Ishikawa (cell line): ENCODE measurements around the gene GRIA4.

Source experiments
- CEBPB ChIP-seq: IDR thresholded peaks from 2 replicates; pipeline ENCODE4 v1.6.1; 2012
- CREB1 ChIP-seq: IDR thresholded peaks from 2 replicates; pipeline ENCODE4 v1.6.1; 2012; ENCODE audit warnings: low read depth
- EGR1 ChIP-seq: IDR thresholded peaks from 2 replicates; pipeline ENCODE4 v1.6.1; 2012
- EP300 ChIP-seq: IDR thresholded peaks from 2 replicates; pipeline ENCODE4 v1.6.1; 2012; ENCODE audit warnings: borderline replicate concordance
- FOXM1 ChIP-seq: IDR thresholded peaks from 2 replicates; pipeline ENCODE4 v1.6.1; 2012; ENCODE audit warnings: low read depth, borderline replicate concordance
- NFIC ChIP-seq: IDR thresholded peaks from 2 replicates; pipeline ENCODE4 v1.6.1; 2012
- RAD21 ChIP-seq: IDR thresholded peaks from 2 replicates; pipeline ENCODE4 v1.6.1; 2012; ENCODE audit warnings: low read depth
- TAF1 ChIP-seq: IDR thresholded peaks from 2 replicates; pipeline ENCODE4 v1.6.1; 2012; ENCODE audit warnings: low read depth, mild to moderate bottlenecking
- TCF12 ChIP-seq: IDR thresholded peaks from 2 replicates; pipeline ENCODE4 v1.6.1; 2012; ENCODE audit warnings: low read depth
- TEAD4 ChIP-seq: IDR thresholded peaks from 2 replicates; pipeline ENCODE4 v1.6.1; 2012
- YY1 ChIP-seq: IDR thresholded peaks from 2 replicates; pipeline ENCODE4 v1.6.1; 2012; ENCODE audit warnings: low read depth
- ZBTB7A ChIP-seq: IDR thresholded peaks from 2 replicates; pipeline ENCODE4 v1.6.1; 2012; ENCODE audit warnings: low read depth
- TF ChIP-seq, protein P1 (sequence below): IDR thresholded peaks from 2 replicates; pipeline ENCODE4 v1.6.1; 2012
- TF ChIP-seq, protein P2 (sequence below): IDR thresholded peaks from 2 replicates; pipeline ENCODE4 v1.6.1; 2012
- TF ChIP-seq, protein P3 (sequence below): IDR thresholded peaks from 2 replicates; pipeline ENCODE4 v1.6.1; 2012; ENCODE audit warnings: low read depth, mild to moderate bottlenecking

Gene GRIA4

DNA sequence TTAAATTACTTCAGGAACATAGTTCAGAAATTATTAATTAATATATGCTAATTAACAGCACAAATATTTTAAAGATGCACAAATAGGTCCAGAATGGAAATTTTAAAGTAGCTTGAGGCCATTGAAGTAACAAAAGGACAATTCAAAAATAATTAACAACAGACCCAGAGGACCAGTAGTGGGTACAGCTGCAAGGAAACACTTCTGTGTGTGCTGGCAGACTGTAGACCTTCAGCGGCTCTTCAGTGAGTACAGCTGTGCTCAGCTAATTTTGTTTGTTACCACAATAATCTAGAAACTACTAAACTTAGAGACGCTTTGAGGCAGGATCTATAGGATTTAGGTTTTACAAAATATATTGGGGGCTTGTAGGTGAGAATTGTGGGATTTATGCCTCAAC lies 103.8 kb downstream of the GRIA4 start:
- TF ChIP-seq, protein P1, sequence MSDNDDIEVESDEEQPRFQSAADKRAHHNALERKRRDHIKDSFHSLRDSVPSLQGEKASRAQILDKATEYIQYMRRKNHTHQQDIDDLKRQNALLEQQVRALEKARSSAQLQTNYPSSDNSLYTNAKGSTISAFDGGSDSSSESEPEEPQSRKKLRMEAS: no peak
- TF ChIP-seq TEAD4: no peak
- no peak for TF ChIP-seq YY1
- no peak for TF ChIP-seq FOXM1
- TF ChIP-seq TCF12: no peak
- no peak for TF ChIP-seq EP300
- TF ChIP-seq CEBPB: no peak
- TF ChIP-seq, protein P2, sequence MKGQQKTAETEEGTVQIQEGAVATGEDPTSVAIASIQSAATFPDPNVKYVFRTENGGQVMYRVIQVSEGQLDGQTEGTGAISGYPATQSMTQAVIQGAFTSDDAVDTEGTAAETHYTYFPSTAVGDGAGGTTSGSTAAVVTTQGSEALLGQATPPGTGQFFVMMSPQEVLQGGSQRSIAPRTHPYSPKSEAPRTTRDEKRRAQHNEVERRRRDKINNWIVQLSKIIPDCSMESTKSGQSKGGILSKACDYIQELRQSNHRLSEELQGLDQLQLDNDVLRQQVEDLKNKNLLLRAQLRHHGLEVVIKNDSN: no peak
- TF ChIP-seq RAD21: no peak
- no peak for TF ChIP-seq CREB1

DNA sequence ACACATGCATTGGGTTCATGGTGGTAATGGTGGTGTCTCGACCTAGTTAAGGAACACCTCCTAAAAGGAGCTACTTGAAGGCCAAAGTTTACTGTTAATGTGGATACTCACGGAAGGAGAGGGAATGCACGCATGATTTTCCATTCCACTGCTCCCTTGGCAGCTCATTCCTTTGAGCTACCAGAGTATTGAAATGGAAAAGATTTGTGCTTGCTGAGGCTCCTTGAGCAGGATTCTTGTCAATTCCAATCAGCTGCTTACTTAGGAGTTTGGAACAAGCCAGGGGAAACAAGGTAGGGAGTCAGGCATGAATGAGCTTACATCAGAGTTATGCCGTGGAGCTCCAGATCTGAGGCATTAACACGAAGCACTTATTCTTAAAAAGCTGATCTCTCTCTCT lies 108.8 kb downstream of the GRIA4 start:
- TF ChIP-seq TCF12: peak; percentile 64; the same call in 1 of the 2 replicates
- peak; percentile 36; the same call in 1 of the 2 replicates for TF ChIP-seq NFIC
- peak; percentile 32; the same call in 1 of the 2 replicates for TF ChIP-seq FOXM1
- TF ChIP-seq, protein P3, sequence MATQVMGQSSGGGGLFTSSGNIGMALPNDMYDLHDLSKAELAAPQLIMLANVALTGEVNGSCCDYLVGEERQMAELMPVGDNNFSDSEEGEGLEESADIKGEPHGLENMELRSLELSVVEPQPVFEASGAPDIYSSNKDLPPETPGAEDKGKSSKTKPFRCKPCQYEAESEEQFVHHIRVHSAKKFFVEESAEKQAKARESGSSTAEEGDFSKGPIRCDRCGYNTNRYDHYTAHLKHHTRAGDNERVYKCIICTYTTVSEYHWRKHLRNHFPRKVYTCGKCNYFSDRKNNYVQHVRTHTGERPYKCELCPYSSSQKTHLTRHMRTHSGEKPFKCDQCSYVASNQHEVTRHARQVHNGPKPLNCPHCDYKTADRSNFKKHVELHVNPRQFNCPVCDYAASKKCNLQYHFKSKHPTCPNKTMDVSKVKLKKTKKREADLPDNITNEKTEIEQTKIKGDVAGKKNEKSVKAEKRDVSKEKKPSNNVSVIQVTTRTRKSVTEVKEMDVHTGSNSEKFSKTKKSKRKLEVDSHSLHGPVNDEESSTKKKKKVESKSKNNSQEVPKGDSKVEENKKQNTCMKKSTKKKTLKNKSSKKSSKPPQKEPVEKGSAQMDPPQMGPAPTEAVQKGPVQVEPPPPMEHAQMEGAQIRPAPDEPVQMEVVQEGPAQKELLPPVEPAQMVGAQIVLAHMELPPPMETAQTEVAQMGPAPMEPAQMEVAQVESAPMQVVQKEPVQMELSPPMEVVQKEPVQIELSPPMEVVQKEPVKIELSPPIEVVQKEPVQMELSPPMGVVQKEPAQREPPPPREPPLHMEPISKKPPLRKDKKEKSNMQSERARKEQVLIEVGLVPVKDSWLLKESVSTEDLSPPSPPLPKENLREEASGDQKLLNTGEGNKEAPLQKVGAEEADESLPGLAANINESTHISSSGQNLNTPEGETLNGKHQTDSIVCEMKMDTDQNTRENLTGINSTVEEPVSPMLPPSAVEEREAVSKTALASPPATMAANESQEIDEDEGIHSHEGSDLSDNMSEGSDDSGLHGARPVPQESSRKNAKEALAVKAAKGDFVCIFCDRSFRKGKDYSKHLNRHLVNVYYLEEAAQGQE: no peak
- no peak for TF ChIP-seq EGR1
- TF ChIP-seq, protein P1: peak; percentile 38
- no peak for TF ChIP-seq TAF1
- TF ChIP-seq, protein P2: no peak
- TF ChIP-seq TEAD4: peak; percentile 67
- TF ChIP-seq YY1: 0 out of 2 replicates have a peak, but pooled peaks have one; percentile 19
- TF ChIP-seq ZBTB7A: no peak
- TF ChIP-seq CREB1: no peak
- TF ChIP-seq CEBPB: peak; percentile 34
- no peak for TF ChIP-seq RAD21
- TF ChIP-seq EP300: peak; percentile 81

DNA sequence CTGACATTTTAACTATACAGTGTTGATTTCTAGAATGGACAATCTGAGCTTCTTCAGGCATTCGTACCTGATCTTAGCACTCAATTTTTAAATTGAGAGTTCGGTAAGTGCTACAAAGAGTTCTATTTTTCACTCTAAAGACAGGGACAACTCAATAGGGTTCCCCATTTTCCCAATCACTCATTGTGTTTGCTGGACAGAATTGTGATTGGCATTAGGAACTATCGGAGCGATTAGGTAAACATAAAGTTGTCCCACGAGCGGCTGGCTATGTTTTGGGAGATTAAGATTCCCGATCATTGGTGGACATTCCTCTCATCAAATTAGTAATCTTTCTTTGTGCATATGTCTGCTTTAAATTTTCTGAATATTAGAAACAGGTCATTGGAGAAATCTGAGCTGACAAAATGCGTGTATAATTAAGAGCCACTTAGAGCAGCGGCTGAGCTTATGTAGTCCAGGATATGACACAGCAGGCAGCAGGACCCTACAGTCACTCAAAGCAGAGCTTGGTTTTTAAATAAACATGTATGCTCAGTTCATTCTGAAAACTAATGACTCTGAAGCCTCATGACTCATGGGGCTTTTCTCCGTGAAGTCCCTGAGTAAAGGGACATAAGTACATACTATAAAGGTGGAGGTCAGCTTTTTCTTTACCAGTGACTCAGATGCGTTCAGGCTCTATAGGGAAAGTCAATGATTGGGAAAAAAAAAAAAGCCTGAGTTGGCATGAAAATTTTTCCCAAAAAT lies 109.4 kb downstream of the GRIA4 start:
- no peak for TF ChIP-seq EGR1
- no peak for TF ChIP-seq TAF1
- 0 out of 2 replicates have a peak, but pooled peaks have one; percentile 6 for TF ChIP-seq NFIC
- 0 out of 2 replicates have a peak, but pooled peaks have one; percentile 10 for TF ChIP-seq FOXM1

DNA sequence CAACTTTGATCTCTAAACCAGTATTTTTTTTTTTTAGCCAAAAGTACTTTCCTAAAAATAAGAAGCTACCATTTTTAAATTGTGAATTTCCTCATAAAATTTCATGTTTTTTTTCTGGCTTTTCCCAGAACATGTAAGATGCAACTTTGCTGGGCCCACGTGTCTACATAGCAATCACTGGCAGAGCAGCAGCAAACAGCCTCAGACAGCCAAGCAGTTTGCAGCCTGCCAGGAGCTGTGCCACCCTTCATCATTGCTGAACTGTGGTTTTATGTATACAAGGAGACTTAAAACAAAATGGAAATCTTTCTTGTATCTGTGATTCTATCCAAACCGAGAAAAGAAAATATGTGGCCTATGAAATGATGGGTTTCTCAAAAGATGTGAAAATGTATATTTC lies 110.2 kb downstream of the GRIA4 start:
- no peak for TF ChIP-seq TCF12
- no peak for TF ChIP-seq NFIC
- TF ChIP-seq, protein P3: no peak
- no peak for TF ChIP-seq YY1
- TF ChIP-seq, protein P1: no peak
- no peak for TF ChIP-seq CEBPB
- TF ChIP-seq TEAD4: no peak
- TF ChIP-seq EP300: no peak
- no peak for TF ChIP-seq RAD21
- TF ChIP-seq FOXM1: no peak

DNA sequence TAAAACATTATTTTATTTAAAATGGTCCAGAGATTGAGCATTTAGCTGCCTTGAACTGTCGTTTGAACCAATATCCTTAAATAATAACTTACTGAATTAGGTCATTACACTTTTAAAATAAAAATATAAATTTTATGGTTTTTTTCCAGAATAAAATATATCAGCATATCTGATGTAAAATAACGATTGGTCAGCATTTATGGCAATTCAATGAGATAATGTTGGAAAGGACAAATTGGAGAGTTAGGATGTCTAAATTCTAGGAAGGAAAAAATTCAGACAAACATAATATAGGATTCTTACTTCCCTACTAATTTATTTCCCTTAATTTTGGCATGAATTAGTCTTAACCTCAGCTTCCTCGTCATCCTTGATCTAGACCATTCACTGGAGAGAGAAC lies 113.4 kb downstream of the GRIA4 start:
- TF ChIP-seq, protein P3: no peak
- TF ChIP-seq TAF1: no peak
- TF ChIP-seq ZBTB7A: no peak
- TF ChIP-seq RAD21: no peak
- no peak for TF ChIP-seq TCF12
- TF ChIP-seq CEBPB: no peak
